ENCODE results near the gene DLGAP1. TPM values are rescaled to one million over a fixed set of nuclear protein-coding genes. Genes with fewer than 3 reads are reported as not detected.

DLGAP1 gene
- polyA plus RNA-seq, 1 experiment = 0.09 TPM

- no peak overlapping the region for H3K27ac ChIP-seq (ENCODE audit: low read depth, low read length)
Observed at GRCh38 chr18:3784949-3785348, 670.2 kb downstream of the DLGAP1 start.

DNA sequence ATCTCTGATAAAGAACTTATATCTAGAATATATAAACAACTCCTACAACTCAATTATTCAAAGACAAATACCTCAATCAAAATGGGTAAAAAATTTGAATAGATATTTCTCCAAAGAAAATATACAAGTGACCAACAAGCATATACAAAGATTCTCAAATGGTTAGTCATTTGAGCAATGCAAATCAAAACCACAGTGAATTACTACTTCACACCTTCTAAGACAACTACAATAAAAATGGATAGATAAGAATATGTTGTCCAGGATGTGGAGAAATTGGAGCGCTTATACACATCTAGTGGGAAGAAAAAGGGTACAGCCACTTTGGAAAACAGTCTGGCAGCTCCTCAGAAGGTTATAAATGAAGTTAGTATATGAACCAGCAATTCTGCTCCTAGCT lies 672.2 kb downstream of the DLGAP1 start:
- peaks cover 7% of the 10 kb centered on the region for H3K9me3 ChIP-seq (ENCODE audit: control insufficient read depth, insufficient read depth, low read length)
- no peaks in the 10 kb centered on the region for H3K27me3 ChIP-seq (ENCODE audit: control insufficient read depth, insufficient read depth, low read length)
- DNase-seq (ENCODE audit: low read depth, low spot score) = no peak
- ChIA-PET POLR2A (no interaction called here), CTCF (interaction anchor here (0.7 to 4.5 kb wide), 3 partner anchors 11 to 213 kb away, joined by 3 to 27 read pairs (median 5); no protein-coding TSS in a partner anchor)
- H3K27ac ChIP-seq (ENCODE audit: low read depth, low read length) = no peak overlapping the region
- no peak for TF ChIP-seq CTCF (IDR thresholded peaks at IDR 0.05; ENCODE audit: low read depth, low read length)
- no peak overlapping the region for H3K4me3 ChIP-seq (ENCODE audit: low read depth, low read length)

More at GRCh38 chr18:3784949-3785348, 670.2 kb downstream of the DLGAP1 start:
- no peak overlapping the region for H3K4me3 ChIP-seq (ENCODE audit: low read depth, low read length)
- H3K27me3 ChIP-seq (ENCODE audit: control insufficient read depth, insufficient read depth, low read length) = no peaks in the 10 kb centered on the region
- peaks cover 7% of the 10 kb centered on the region for H3K9me3 ChIP-seq (ENCODE audit: control insufficient read depth, insufficient read depth, low read length)
- ChIA-PET CTCF (no interaction called here), POLR2A (no interaction called here)
- TF ChIP-seq CTCF (IDR thresholded peaks at IDR 0.05; ENCODE audit: low read depth, low read length) = no peak
- no peak for DNase-seq (ENCODE audit: low read depth, low spot score)

GRCh38 chr18:3777719-3778118 lies 677.4 kb downstream of the DLGAP1 start:
- ChIA-PET POLR2A (no interaction called here), CTCF (no interaction called here)
- no peak overlapping the region for H3K4me3 ChIP-seq (ENCODE audit: low read depth, low read length)
- H3K27me3 ChIP-seq (ENCODE audit: control insufficient read depth, insufficient read depth, low read length) = no peaks in the 10 kb centered on the region
- no peak overlapping the region for H3K27ac ChIP-seq (ENCODE audit: low read depth, low read length)
- TF ChIP-seq CTCF (IDR thresholded peaks at IDR 0.05; ENCODE audit: low read depth, low read length) = no peak
- no peaks in the 10 kb centered on the region for H3K9me3 ChIP-seq (ENCODE audit: control insufficient read depth, insufficient read depth, low read length)
- DNase-seq (ENCODE audit: low read depth, low spot score) = no peak

DNA sequence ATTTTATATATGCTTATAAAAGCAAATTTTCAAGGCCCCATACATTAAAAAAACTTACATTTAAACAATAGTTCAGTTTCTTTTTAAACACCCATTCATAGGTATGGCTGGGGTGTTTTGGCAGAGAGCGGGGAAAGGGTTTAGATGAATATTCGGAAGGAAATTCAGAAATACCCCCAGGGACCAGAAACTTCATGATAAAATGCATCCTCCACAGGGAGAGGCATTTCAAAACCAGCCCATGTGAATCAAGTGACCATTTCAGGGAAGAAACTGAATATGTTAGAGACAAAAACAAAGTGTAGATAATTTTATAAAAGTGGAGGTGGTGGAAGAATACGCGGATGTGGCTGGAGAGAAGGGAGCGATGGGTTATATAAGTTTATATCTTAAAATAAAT lies 678.0 kb downstream of the DLGAP1 start:
- ChIA-PET POLR2A (no interaction called here), CTCF (no interaction called here)
- H3K27me3 ChIP-seq (ENCODE audit: control insufficient read depth, insufficient read depth, low read length) = no peaks in the 10 kb centered on the region
- TF ChIP-seq CTCF (IDR thresholded peaks at IDR 0.05; ENCODE audit: low read depth, low read length) = no peak
- H3K9me3 ChIP-seq (ENCODE audit: control insufficient read depth, insufficient read depth, low read length) = no peaks in the 10 kb centered on the region
- no peak overlapping the region for H3K4me3 ChIP-seq (ENCODE audit: low read depth, low read length)
- no peak overlapping the region for H3K27ac ChIP-seq (ENCODE audit: low read depth, low read length)
- no peak for DNase-seq (ENCODE audit: low read depth, low spot score)

- no peak for TF ChIP-seq CTCF (IDR thresholded peaks at IDR 0.05; ENCODE audit: low read depth, low read length)
- H3K4me3 ChIP-seq (ENCODE audit: low read depth, low read length) = no peak overlapping the region
- no peaks in the 10 kb centered on the region for H3K27me3 ChIP-seq (ENCODE audit: control insufficient read depth, insufficient read depth, low read length)
- no peak for DNase-seq (ENCODE audit: low read depth, low spot score)
- no peaks in the 10 kb centered on the region for H3K9me3 ChIP-seq (ENCODE audit: control insufficient read depth, insufficient read depth, low read length)
- H3K27ac ChIP-seq (ENCODE audit: low read depth, low read length) = no peak overlapping the region
- ChIA-PET CTCF (interaction anchor here (0.6 to 1.7 kb wide), 2 partner anchors 86 to 94 kb away, joined by 3 to 7 read pairs; no protein-coding TSS in a partner anchor), POLR2A (no interaction called here)
Observed at GRCh38 chr18:3775996-3776395, 679.1 kb downstream of the DLGAP1 start.

Data from AG04450 (cell line).